HepG2 (cell line): ENCODE measurements around the gene CS. TPM values are rescaled to one million over a fixed set of nuclear protein-coding genes. Genes with fewer than 3 reads are reported as not detected.

Experiments
- ATAC-seq: fragments of 200-7000 bp; cut with Tn5 transposase; 3 replicates; pipeline ENCODE4 v1.9.1; 2020; ENCODE audit warnings: mild to moderate bottlenecking, moderate library complexity
- BruUV-seq: library from RNA; stranded (reverse); fragments of 400-500 nt; replicated peaks from 2 replicates; lab custom pipeline; 2021; lab: Mats Ljungman, UMichigan
- CTCF ChIA-PET: fragments of 300-600 bp; formaldehyde crosslinking; extraction: SDS; loops from one replicate; lab custom pipeline; 2021; ENCODE audit warnings: low total read pairs, inconsistent platforms, low intra/inter-chr PET ratio; lab: Yijun Ruan, JAX
- POLR2A ChIA-PET: fragments of 350-600 bp; sonication (Branson Sonifier 250); formaldehyde crosslinking; loops from one replicate; lab custom pipeline; 2020; ENCODE audit warnings: antibody characterized with exemption, inconsistent platforms; lab: Yijun Ruan, JAX
- DNase-seq: peaks from one replicate; pipeline ENCODE4 v3.0.0-alpha.2; 2015; ENCODE audit warnings: low spot score
- FAIRE-seq: peaks from 3 replicates; lab custom pipeline; 2011; peaks lifted over from hg19 to GRCh38; lab: Jason Lieb, UNC
- H2AFZ ChIP-seq: one replicate; pipeline ENCODE4 v1.6.1; 2011; ENCODE audit warnings: low read length, inconsistent platforms
- H3K27ac ChIP-seq: fragments of 300-600 bp; 3 replicates; pipeline ENCODE4 v1.8.0; 2011; ENCODE audit warnings: mixed run types, mild to moderate bottlenecking, mixed read lengths, low read length, inconsistent platforms; ENCODE audit not compliant: insufficient read depth; ENCODE audit errors: extremely low read length
- H3K27me3 ChIP-seq, 2 experiments: fragments of 200-600 bp in 1 of 2; 2 replicates in 1 of 2; 3 replicates in 1 of 2; pipeline versions ENCODE4 v1.6.0 to v1.8.0; 2011; ENCODE audit warnings: low read length in 2 of 2, mild to moderate bottlenecking in 2 of 2, moderate library complexity in 2 of 2, inconsistent platforms in 1 of 2; ENCODE audit not compliant: insufficient read depth in 2 of 2, control insufficient read depth in 1 of 2
- H3K36me3 ChIP-seq, 2 experiments: fragments of 200-600 bp in 1 of 2; replicated peaks in 1 of 2; 2 replicates in 1 of 2; 3 replicates in 1 of 2; pipeline versions ENCODE4 v1.5.1 to v1.8.0; 2011; ENCODE audit warnings: low read length in 2 of 2, inconsistent platforms in 1 of 2; ENCODE audit not compliant: insufficient read depth in 2 of 2, control insufficient read depth in 1 of 2
- H3K4me1 ChIP-seq: 2 replicates; pipeline ENCODE4 v1.5.1; 2012; ENCODE audit warnings: low read length, inconsistent platforms; ENCODE audit not compliant: insufficient read depth
- H3K4me2 ChIP-seq: 2 replicates; pipeline ENCODE4 v1.6.0; 2011; ENCODE audit warnings: low read depth, low read length, inconsistent platforms
- H3K4me3 ChIP-seq, 3 experiments: fragments of 200-600 bp in 1 of 3; sonication (generic), shearing (Covaris generic) in 1 of 3; replicated peaks in 1 of 3; 2 replicates each; pipeline ENCODE4 v1.5.1; 2011 to 2016; ENCODE audit warnings: low read length in 3 of 3, inconsistent platforms in 2 of 3, low read depth in 2 of 3, mild to moderate bottlenecking in 2 of 3, control low read depth in 1 of 3, mixed read lengths in 1 of 3; ENCODE audit not compliant: insufficient read depth in 1 of 3
- H3K79me2 ChIP-seq: one replicate; pipeline ENCODE4 v1.6.1; 2011; ENCODE audit warnings: low read length, inconsistent platforms; ENCODE audit not compliant: insufficient read depth
- H3K9ac ChIP-seq: 2 replicates; pipeline ENCODE4 v1.6.0; 2011; ENCODE audit warnings: mild to moderate bottlenecking, low read depth, low read length, inconsistent platforms; ENCODE audit not compliant: insufficient read depth
- H3K9me3 ChIP-seq: 2 replicates; pipeline ENCODE4 v1.5.1; 2012; ENCODE audit warnings: mild to moderate bottlenecking, low read length
- H4K20me1 ChIP-seq: 2 replicates; pipeline ENCODE4 v1.6.0; 2011; ENCODE audit warnings: inconsistent platforms, mild to moderate bottlenecking, low read length, moderate library complexity; ENCODE audit not compliant: insufficient read depth
- BCL6 ChIP-seq: IDR thresholded peaks from 2 replicates; pipeline ENCODE4 v1.6.1; 2016; ENCODE audit warnings: missing genetic modification reagents, missing compliant biosample characterization
- BRF2 ChIP-seq: sonication (generic); formaldehyde crosslinking; IDR thresholded peaks from 2 replicates; pipeline ENCODE4 v1.8.1; 2022; ENCODE audit warnings: mild to moderate bottlenecking, missing genetic modification reagents
- GABPA ChIP-seq, 2 experiments: IDR thresholded peaks; 2 replicates each; pipeline ENCODE4 v1.6.1; 2011 to 2016; ENCODE audit warnings: low read depth in 2 of 2, low read length in 1 of 2, missing biosample characterization in 1 of 2, missing genetic modification characterization in 1 of 2
- MYC ChIP-seq: sonication (generic); formaldehyde crosslinking; IDR thresholded peaks from 2 replicates; pipeline ENCODE4 v1.9.0; 2021; ENCODE audit warnings: missing genetic modification reagents, borderline replicate concordance
- PATZ1 ChIP-seq: sonication (generic); formaldehyde crosslinking; IDR thresholded peaks from 2 replicates; pipeline ENCODE4 v1.4.0; 2020; ENCODE audit warnings: missing genetic modification reagents
- SNAPC4 ChIP-seq: sonication (generic); formaldehyde crosslinking; IDR thresholded peaks from 2 replicates; pipeline ENCODE4 v1.4.0; 2020; ENCODE audit warnings: mild to moderate bottlenecking, missing genetic modification reagents
- TBX3 ChIP-seq: fragments of 450-650 bp; IDR thresholded peaks from 2 replicates; pipeline ENCODE4 v1.6.1; 2017; ENCODE audit warnings: antibody characterized with exemption, mild to moderate bottlenecking, inconsistent platforms, borderline replicate concordance
- ZBTB4 ChIP-seq: sonication (generic); formaldehyde crosslinking; IDR thresholded peaks from 2 replicates; pipeline ENCODE4 v1.4.0; 2020; ENCODE audit warnings: missing genetic modification reagents, mild to moderate bottlenecking, borderline replicate concordance
- ZNF619 ChIP-seq: sonication (generic); formaldehyde crosslinking; IDR thresholded peaks from 2 replicates; pipeline ENCODE4 v1.4.0; 2020; ENCODE audit warnings: mild to moderate bottlenecking, missing genetic modification reagents
- WGBS: methylation state at CpG from one replicate; pipeline ENCODE4 v1.1.6; 2017; ENCODE audit warnings: low lambda C conversion rate; 5-methylcytosine and 5-hydroxymethylcytosine counted together
- in situ Hi-C: cut with HindIII; loops from 2 replicates; pipeline ENCODE4 v1.10.0; 2017; ENCODE audit warnings: low pct_unique_long_range_greater_than_20kb; ENCODE audit not compliant: extremely low pct_ligation_motif_present
- intact Hi-C: fragments of 100-400 bp; cut with micrococcal nuclease; formaldehyde crosslinking; loops from one replicate; pipeline ENCODE4 v1.10.0; 2022; ENCODE audit not compliant: unreplicated experiment
- polyA plus RNA-seq, 8 experiments: library from polyadenylated mRNA; depleted of rRNA in 3 of 8; stranded (reverse) in 7 of 8; unstranded in 1 of 8; fragments of >200 nt; fragmentation: Illumina TruSeq in 4 of 8; extraction: Trizol in 4 of 8; gene quantifications; 2 replicates each; pipeline versions ENCODE4 v1.2.1 to v1.2.3, GENCODE V29; 2011 to 2016; ENCODE audit warnings: low read depth in 4 of 8, missing spikeins in 1 of 8, mixed read lengths in 1 of 8; ENCODE audit not compliant: insufficient read depth in 1 of 8
- total RNA-seq, 5 experiments: library from RNA; depleted of rRNA; stranded (reverse); fragments of >200 nt; fragmentation: Illumina TruSeq; extraction: Trizol; gene quantifications; 2 replicates each; pipeline ENCODE4 v1.2.3, GENCODE V29; 2016; ENCODE audit warnings: low read depth in 1 of 5

The CS gene
- total and polyA plus RNA-seq, 2 of the 13 experiments (the other 11 are each of a cell fraction or from before 2014, with no cell fraction given), result 173 to 175 TPM

GRCh38 chr12:56257491-56258067 is 42.6 kb downstream of the CS start:
- H3K27ac ChIP-seq, result peak overlapping the region; percentile 42
- intact Hi-C loops, result loop anchor here (1.0 to 5.0 kb wide), 2 partner anchors 35 to 64 kb away; partner anchors contain the start of genes NABP2 and RNF41
- CTCF ChIA-PET, result interaction anchor here (0.7 to 2.1 kb wide), 6 partner anchors 9 to 66 kb away, joined by 3 to 12 read pairs (median 6); partner anchors contain the start of genes COQ10A, NABP2 and SLC39A5
- peaks cover 28% of the 10 kb centered on the region for H3K4me1 ChIP-seq
- peak; percentile 36 for FAIRE-seq
- peaks cover 15 to 30% of the 10 kb centered on the region in 2 experiments for H3K36me3 ChIP-seq
- H3K4me2 ChIP-seq, result peak overlapping the region; percentile 77
- peaks cover 10% of the 10 kb centered on the region for H3K79me2 ChIP-seq
- H3K27me3 ChIP-seq, result no peaks in the 10 kb centered on the region
- peak; percentile 73 for ATAC-seq
- in situ Hi-C loops, result loop anchor here (5.0 kb wide), 2 partner anchors 35 to 65 kb away; partner anchors contain the start of genes NABP2 and RNF41
- no peak overlapping the region for H2AFZ ChIP-seq
- 4% methylated on average over 3 of the region's 27 CpGs for WGBS
- no peaks in the 10 kb centered on the region for H4K20me1 ChIP-seq
- POLR2A ChIA-PET, result interaction anchor here (1.1 to 3.5 kb wide), 6 partner anchors 9 to 58 kb away, joined by 5 to 24 read pairs (median 9); partner anchors contain the start of genes CNPY2, COQ10A, CS and RNF41
- BruUV-seq, result no TSS peak
- peak; percentile 36 for DNase-seq
- peak overlapping the region; percentile 79 for H3K9ac ChIP-seq
- peak overlapping the region; percentile 74 to 96 (median 88) for H3K4me3 ChIP-seq
- H3K9me3 ChIP-seq, result no peaks in the 10 kb centered on the region
- TF ChIP-seq ZBTB4 (CRISPR knock-in tag) (0 out of 2 replicates have a peak, but pooled peaks have one; percentile 27), MYC (CRISPR knock-in tag) (no peak), BCL6 (CRISPR knock-in tag) (0 out of 2 replicates have a peak, but pooled peaks have one; percentile 3), SNAPC4 (no peak), PATZ1 (CRISPR knock-in tag) (0 out of 2 replicates have a peak, but pooled peaks have one; percentile 22), TBX3 (no peak), BRF2 (CRISPR knock-in tag) (no peak), ZNF619 (CRISPR knock-in tag) (peak; percentile 25; the same call in 1 of the 2 replicates), GABPA (IDR thresholded peaks at IDR 0.05; ENCODE audit: low read depth, low read length) (no peak), GABPA (CRISPR knock-in tag; IDR thresholded peaks at IDR 0.05; ENCODE audit: low read depth) (no peak)
